Kidney capillary endothelial cell (primary cell): ENCODE data around the gene INHA.

Experiments used
- DNase-seq: peaks from one replicate; pipeline ENCODE4 v3.0.0-alpha.2; 2018; ENCODE audit warnings: low spot score

The INHA gene

DNA sequence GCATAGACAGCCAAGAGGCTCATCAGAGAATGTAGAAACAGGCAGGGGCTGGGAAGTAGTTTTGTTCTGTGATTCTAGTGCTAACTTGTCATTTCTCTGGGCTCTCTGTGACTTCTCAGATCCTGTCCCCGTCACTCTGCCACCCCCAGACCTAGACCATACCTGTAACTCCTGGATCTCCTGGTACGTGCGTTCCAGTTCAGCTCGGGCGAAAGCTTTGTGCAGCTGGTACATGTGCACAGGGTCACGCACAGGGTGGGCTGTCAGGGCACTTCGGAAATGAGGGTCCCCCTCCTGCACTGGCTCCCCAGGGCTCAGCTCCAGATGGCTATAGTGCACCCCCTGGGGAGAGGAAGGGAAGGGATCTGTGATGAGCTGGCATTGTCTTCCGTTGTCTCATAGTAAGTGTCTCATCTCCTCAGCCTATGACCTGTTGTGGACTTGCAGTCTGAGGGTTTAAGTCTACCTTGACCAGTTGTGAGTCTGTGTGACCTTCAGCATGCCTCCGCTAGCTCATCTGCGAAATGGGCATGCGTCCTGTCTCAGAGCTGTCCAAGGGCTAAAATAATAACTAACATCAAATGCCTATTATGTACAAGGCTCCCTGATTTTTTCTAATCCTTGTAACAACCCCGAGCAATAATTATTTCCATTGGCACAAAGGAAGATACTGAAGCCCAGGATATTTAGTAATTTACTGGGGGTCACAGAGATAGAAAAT, 31.2 kb upstream of the INHA start:
- DNase-seq = no peak

DNA sequence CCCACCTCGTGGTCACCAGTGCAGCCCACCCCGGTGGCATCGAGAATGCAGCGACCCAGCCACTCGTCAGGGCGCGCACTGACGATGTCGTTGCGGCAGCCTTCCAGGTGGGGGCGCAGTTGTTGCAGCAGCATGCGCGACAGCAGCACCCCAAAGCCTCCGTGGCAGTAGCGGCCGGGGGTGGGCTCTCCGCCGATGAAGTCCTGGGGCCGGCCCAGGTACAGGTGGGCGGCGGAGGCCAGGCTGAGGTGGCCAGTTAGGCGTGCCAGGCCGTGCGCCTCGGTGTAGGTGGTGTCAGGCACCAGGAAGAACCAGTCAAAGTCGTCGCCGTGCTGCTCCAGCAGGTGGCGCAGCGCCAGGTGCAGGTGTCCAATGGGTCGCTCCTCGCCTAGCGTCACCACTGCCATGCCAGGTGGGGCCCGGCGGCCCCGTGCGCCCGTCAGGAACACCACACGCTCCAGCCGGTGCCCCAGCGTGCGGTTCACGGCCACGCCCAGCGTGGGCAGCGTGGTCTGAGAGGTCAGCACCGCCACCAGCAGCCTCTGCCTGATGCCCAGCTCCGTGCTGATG, 30.4 kb upstream of the INHA start:
- peak; percentile 52 for DNase-seq

- DNase-seq = no peak
Observed at GRCh38 chr2:219542931-219543595, 29.0 kb upstream of the INHA start.

DNA sequence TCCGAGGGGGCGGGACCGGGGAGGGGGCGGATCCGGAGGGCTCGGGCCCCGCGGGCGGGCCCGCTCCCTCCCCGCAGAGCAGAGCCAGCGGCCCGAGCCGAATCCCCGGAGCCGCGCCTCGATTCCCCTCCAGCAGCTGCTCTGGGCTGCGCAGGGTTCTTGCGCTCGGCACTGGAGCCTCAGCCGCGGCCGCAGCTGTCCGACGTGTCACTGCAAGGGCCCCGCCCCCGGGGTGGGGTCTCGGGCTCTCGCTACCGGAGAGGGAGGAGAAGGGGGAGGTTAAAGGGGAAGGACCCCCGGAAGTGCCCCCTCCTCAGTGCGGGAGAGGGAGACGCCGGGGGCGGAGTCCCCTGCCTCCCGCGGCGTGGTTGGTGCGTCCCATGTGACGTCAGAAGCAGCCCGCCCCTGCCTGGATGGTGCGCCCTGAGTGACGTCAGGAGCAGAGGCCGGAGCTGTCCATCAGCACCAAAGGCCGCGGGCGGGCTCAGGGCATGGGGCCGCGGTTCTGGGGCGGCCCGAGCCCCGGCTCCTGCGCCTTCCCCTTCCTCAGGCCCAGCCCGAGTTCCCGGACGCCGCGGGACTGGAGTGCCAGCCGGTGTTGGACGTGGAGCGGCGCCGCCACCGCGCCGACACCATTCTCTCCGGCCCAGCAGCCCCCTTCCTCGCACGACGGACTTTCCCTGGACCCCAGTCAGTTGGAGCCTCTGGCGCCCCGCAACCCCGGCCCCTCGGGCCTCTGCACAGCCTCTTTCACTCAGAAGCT, 28.3 kb upstream of the INHA start, which contains the start of the genes CHPF and TMEM198:
TSS of gene CHPF (minus strand) at position 214 of the 763 bp plus-strand sequence. CDS start 271 bp downstream, outside the sequence.
TSS of gene TMEM198 (plus strand) at position 433 of the 763 bp plus-strand sequence. CDS start 700 bp downstream, outside the sequence.
- peak; percentile 67 for DNase-seq

GRCh38 chr2:219544567-219544966, 27.5 kb upstream of the INHA start:
- DNase-seq = no peak

- no peak for DNase-seq
Observed at GRCh38 chr2:219545295-219545942, 26.7 kb upstream of the INHA start.

GRCh38 chr2:219545943-219546352, 26.2 kb upstream of the INHA start:
- DNase-seq = no peak

- no peak for DNase-seq
Observed at GRCh38 chr2:219547621-219548020, 24.5 kb upstream of the INHA start.

GRCh38 chr2:219548990-219549389, 23.1 kb upstream of the INHA start:
- DNase-seq = no peak

DNA sequence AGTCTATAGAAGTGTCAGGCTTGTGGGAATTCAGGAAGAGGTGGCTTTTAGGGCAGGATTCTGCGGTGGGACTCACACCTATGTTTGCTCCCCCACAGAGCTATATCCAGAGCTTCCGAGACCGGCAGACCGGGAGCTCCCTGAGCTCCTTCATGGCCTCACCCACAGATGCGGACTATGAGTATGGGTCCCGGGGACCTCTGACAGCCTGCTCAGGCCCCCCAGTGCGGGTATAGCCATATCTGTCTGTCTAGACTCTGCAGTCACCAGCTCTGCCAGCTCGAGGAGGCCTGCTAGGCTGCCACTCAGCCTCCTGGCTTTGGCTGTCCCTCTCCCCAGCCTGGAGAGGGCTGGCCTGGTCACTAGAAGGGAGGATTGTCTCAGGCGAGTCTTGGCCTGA, 22.5 kb upstream of the INHA start:
- no peak for DNase-seq

DNA sequence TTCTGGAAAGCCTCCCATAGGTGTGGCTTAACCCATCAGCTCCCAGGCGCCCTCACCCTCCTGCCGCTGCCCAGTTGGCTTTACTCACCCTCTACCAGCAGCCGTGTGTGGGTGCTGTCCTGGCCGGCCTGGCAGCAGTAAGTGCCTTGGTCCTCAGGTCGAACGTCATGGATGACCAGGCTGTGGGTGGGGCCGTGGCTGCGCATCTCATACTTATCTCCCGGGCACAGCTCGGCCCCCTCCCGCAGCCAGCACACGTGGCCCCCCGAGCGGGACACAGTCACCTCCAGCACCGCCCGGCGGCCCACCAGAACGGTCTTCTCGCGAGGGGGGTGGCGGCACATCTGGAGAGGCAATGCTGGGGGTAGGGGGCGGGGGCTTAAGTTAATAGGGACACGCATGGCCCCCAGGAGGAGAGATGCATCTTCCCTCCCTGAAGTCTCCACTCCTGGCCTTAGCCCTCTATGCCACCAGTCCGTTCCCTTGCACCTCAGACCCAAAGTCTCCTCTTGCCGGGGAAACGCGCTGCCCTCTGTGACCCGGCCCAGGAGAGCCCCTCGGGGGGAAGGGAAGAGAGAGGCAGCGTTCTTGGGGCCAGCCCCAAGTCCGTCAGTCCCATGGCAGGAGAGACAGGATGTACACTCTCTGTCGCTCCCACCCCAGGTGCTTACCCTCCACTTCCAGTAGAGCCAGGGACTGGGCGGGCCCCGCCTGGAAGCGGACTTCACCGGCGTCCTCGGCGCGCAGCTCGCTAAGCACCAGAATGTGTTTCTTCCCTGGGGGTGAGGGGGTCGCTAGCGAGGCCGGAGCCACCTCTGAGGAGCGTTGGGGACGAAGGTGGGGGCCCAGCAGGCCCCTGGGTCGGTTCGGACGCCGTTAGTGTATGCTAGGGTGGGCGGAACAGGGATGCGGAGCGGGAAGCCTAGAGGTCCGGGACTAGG, 20.4 kb upstream of the INHA start:
- DNase-seq = no peak

DNA sequence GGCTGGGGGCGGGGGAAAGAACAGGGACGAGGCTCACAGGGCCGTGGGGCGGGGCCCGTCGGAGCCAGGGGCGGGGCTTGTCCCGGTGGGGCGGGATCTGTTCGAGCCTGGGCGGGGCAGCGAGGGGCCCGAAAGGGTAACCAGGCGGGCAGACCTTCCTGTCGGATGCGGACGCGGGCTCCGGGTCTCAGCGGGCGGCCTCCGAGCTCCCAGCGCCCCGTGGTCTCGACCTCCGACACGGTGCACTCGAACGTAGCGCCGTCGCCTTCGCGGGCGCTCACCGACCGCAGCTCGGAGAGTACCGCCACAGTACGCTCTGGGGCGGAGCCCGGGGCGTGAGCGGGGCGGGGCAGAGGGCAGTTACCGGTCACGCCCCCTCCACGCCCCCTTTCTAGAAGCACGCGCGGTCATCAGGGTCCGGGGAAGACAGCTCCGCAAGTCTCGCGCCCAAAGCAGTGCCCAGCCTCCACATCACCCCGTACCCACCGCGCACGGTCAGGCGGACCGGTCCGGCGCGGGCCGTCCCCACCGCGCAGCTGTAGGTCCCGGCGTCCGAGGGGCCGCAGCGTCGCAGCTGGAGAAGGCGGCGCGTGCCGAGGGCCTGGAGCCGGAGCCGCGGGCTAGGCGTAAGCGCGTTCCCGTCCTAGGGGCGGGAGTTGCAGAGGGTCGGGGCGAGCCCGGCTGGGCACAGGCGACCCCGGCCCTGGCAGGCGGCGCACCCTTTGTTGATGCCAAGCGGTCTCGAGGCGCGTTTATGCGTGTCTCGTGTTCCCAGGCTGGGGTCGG, 19.5 kb upstream of the INHA start:
- DNase-seq = peak; percentile 57

- no peak for DNase-seq
Observed at GRCh38 chr2:219553168-219553417, 19.0 kb upstream of the INHA start.

- no peak for DNase-seq
Observed at GRCh38 chr2:219553463-219553963, 18.6 kb upstream of the INHA start.

- no peak for DNase-seq
Observed at GRCh38 chr2:219554350-219554749, 17.8 kb upstream of the INHA start.

DNA sequence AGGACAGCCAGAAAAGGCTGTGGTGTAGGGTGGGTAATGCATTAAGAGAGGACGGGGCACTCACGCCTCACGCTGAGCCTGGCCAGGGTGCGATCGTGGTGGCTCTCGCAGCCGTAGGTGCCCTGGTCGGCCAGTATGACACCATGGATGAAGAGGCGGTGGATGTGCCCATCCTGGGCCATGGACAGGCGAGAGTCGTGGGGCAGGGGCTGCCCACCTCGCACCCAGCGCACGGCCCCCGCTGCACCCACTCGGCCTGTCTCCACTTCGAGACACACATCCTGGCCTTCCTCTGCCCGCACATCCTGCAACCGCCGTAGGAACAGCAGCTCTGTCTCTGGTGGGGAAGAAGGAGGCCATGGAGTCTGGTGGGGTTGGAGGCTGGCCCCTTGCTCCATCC, 16.2 kb upstream of the INHA start:
- no peak for DNase-seq

- no peak for DNase-seq
Observed at GRCh38 chr2:219556413-219556812, 15.7 kb upstream of the INHA start.

GRCh38 chr2:219557320-219557719, 14.8 kb upstream of the INHA start:
- no peak for DNase-seq

DNA sequence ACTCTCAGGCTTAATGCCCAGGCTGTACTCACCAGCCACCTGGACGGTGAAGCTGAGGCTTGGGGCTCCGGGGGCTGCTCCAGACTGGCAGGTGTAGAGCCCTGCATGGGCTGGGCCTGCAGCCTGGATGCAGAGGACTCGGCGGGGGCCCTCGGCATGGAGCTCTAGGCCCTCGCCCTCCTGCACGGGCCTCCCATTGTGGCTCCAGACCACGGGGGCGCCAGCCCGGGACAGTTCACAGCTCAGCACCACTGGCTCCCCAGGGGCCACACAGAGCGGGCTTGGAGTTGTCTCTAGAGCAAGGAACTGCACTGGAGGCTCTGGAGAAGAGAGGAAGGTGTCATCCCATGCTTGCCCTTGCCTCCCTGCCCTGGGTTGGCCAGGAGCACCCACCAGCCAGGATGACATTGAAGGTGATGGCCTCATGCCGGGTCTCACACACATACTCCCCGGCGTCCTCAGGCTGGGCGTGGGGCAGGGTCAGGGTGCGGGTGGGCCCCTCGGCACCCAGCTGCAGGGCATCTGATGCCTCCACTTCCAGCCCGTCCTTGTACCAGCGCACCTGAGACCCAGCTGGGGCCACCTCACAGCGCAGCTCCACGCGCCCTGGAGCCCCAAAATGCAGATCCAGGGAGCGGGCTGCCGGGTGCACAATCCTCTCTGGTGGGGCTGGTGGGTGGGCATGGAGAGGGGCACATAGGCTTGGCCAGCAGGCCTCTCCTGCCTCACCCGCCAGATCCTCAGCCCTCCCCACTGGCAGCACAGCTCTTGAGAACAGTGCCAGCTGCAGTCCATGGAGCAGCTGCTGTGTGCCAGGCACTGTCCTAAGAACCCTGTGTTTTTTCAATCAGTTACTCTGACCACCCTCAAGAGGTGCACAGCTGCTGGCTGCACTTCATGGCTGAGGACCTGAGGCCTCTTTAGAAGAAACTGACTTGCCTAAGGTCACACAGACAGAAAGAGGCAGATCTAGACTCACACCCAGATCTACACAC, 14.0 kb upstream of the INHA start:
- DNase-seq = no peak
